HEK293 (cell line): ENCODE data around the gene CTIF.
A peak's percentile ranks its signal among the peaks of the same experiment; 100 is the strongest.

ENCODE experiments used
- CTCF ChIA-PET: fragments of 350-600 bp; formaldehyde crosslinking; extraction: SDS; loops from one replicate; lab custom pipeline; 2021; ENCODE audit warnings: antibody characterized with exemption; lab: Yijun Ruan, JAX
- POLR2A ChIA-PET: fragments of 300-600 bp; formaldehyde crosslinking; extraction: SDS; loops from one replicate; lab custom pipeline; 2020; ENCODE audit warnings: antibody characterized with exemption, inconsistent platforms; lab: Yijun Ruan, JAX
- H3K27ac ChIP-seq: fragments of 200-500 bp; sonication (Bioruptor generic); 2 replicates; pipeline ENCODE4 v1.5.1; 2014; ENCODE audit warnings: low read depth, low read length, control low read depth, inconsistent platforms; ENCODE audit errors: extremely low read depth
- H3K36me3 ChIP-seq, 2 experiments: fragments of 200-500 bp in 1 of 2; sonication (Bioruptor generic) in 1 of 2; 1 replicate in 1 of 2; 2 replicates in 1 of 2; pipeline ENCODE4 v1.5.1; 2014 to 2017; ENCODE audit warnings: inconsistent platforms in 2 of 2, low read length in 2 of 2; ENCODE audit not compliant: control insufficient read depth in 2 of 2, insufficient read depth in 1 of 2
- H3K4me1 ChIP-seq: fragments of 200-500 bp; sonication (Bioruptor generic); 2 replicates; pipeline ENCODE4 v1.5.1; 2014; ENCODE audit warnings: mild to moderate bottlenecking, low read length, inconsistent platforms; ENCODE audit not compliant: control insufficient read depth, insufficient read depth
- H3K4me3 ChIP-seq: 2 replicates; pipeline ENCODE4 v1.5.1; 2011; ENCODE audit warnings: low read depth, mild to moderate bottlenecking, control low read depth, low read length, moderate library complexity
- H3K9me3 ChIP-seq: fragments of 200-500 bp; sonication (Bioruptor generic); 2 replicates; pipeline ENCODE4 v1.5.1; 2014; ENCODE audit warnings: low read depth, low read length, inconsistent platforms; ENCODE audit not compliant: control insufficient read depth, insufficient read depth
- RBAK ChIP-seq: fragments of 450-650 bp; formaldehyde crosslinking; IDR thresholded peaks from 2 replicates; pipeline ENCODE4 v1.5.1; 2016; ENCODE audit warnings: missing biosample characterization, missing genetic modification characterization
- SCRT1 ChIP-seq: fragments of 450-650 bp; formaldehyde crosslinking; IDR thresholded peaks from 2 replicates; pipeline ENCODE4 v1.5.1; 2016; ENCODE audit warnings: missing biosample characterization, missing genetic modification characterization, borderline replicate concordance
- WT1 ChIP-seq: fragments of 450-650 bp; formaldehyde crosslinking; IDR thresholded peaks from 2 replicates; pipeline ENCODE4 v1.5.1; 2016; ENCODE audit warnings: missing biosample characterization, missing genetic modification characterization
- ZFP69B ChIP-seq: fragments of 450-650 bp; formaldehyde crosslinking; IDR thresholded peaks from 2 replicates; pipeline ENCODE4 v1.5.1; 2016; ENCODE audit warnings: missing biosample characterization, missing genetic modification characterization
- ZNF132 ChIP-seq: fragments of 450-650 bp; formaldehyde crosslinking; IDR thresholded peaks from 2 replicates; pipeline ENCODE4 v1.5.1; 2017; ENCODE audit warnings: missing biosample characterization, missing genetic modification characterization, borderline replicate concordance
- ZNF175 ChIP-seq: fragments of 450-650 bp; formaldehyde crosslinking; IDR thresholded peaks from 2 replicates; pipeline ENCODE4 v1.5.1; 2016; ENCODE audit warnings: missing biosample characterization, missing genetic modification characterization
- ZNF335 ChIP-seq: fragments of 450-650 bp; formaldehyde crosslinking; conservative IDR thresholded peaks from 2 replicates; pipeline ENCODE4 v1.5.1; 2016; ENCODE audit warnings: missing biosample characterization, missing genetic modification characterization
- ZNF561 ChIP-seq: fragments of 450-650 bp; IDR thresholded peaks from 2 replicates; pipeline ENCODE4 v1.5.1; 2018; ENCODE audit warnings: missing biosample characterization, missing genetic modification characterization, borderline replicate concordance
- ZNF596 ChIP-seq: fragments of 450-650 bp; IDR thresholded peaks from 2 replicates; pipeline ENCODE4 v1.5.0; 2018; ENCODE audit warnings: missing biosample characterization, mild to moderate bottlenecking, missing genetic modification characterization, moderate library complexity
- ZNF707 ChIP-seq: fragments of 450-650 bp; formaldehyde crosslinking; IDR thresholded peaks from 2 replicates; pipeline ENCODE4 v1.5.1; 2016; ENCODE audit warnings: missing biosample characterization, missing genetic modification characterization
- ZNF792 ChIP-seq: fragments of 450-650 bp; formaldehyde crosslinking; IDR thresholded peaks from 2 replicates; pipeline ENCODE4 v1.5.1; 2016; ENCODE audit warnings: missing biosample characterization, missing genetic modification characterization
- TF ChIP-seq, protein P1 (sequence below): fragments of 450-650 bp; formaldehyde crosslinking; IDR thresholded peaks from 2 replicates; pipeline ENCODE4 v1.5.1; 2016; ENCODE audit warnings: missing biosample characterization, missing genetic modification characterization
- TF ChIP-seq, protein P2 (sequence below): fragments of 450-650 bp; formaldehyde crosslinking; IDR thresholded peaks from 2 replicates; pipeline ENCODE4 v1.5.0; 2017; ENCODE audit warnings: missing biosample characterization, missing genetic modification characterization, borderline replicate concordance
- TF ChIP-seq, protein P3 (sequence below): fragments of 450-650 bp; formaldehyde crosslinking; IDR thresholded peaks from 2 replicates; pipeline ENCODE4 v1.5.1; 2016; ENCODE audit warnings: missing biosample characterization, missing genetic modification characterization
- TF ChIP-seq, protein P4 (sequence below): fragments of 450-650 bp; formaldehyde crosslinking; IDR thresholded peaks from 2 replicates; pipeline ENCODE4 v1.5.1; 2016; ENCODE audit warnings: missing biosample characterization, missing genetic modification characterization

The CTIF gene

DNA sequence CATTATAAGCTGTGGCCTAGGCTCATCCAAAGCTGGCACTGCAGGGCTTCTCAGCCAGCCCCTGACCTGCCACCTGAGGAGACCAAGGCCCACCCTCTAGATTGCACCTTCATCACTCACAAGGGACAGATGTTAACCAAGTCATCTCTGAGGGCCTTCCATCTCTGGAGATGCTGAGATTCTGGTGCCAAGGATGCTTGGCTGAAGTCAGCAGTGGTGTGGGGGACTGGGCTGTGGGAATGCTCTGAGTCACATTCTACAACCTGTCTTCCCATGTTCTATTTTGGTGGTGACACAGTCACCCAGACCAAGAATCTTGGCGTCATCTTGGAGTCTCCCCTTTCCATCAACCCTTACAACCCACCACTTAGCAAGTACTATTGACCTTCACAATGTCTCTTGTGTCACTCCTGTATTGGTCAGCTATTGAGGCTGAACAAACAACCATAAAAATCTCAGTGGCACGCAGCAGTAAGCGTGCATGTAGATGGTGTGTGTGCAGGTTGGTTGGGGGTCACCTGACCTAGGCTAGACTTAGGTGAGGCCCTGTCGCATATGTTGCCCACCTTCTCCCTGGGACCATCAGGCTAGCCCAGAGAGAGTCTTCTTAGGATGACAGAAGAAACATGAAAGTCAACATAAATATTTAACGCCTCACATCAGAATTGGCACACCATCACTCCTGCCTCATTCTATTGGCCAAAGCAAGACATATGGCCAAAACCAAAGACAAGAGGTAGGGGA lies 276.9 kb downstream of the CTIF start:
- TF ChIP-seq ZNF561 (no peak), RBAK (tag by site-specific recombination) (no peak), ZNF335 (tag by site-specific recombination) (no peak), ZNF792 (tag by site-specific recombination) (no peak), ZNF132 (tag by site-specific recombination) (no peak), ZNF596 (no peak), ZNF707 (no peak), ZNF175 (no peak), SCRT1 (tag by site-specific recombination) (no peak), ZFP69B (tag by site-specific recombination) (no peak)
- TF ChIP-seq, protein P1, sequence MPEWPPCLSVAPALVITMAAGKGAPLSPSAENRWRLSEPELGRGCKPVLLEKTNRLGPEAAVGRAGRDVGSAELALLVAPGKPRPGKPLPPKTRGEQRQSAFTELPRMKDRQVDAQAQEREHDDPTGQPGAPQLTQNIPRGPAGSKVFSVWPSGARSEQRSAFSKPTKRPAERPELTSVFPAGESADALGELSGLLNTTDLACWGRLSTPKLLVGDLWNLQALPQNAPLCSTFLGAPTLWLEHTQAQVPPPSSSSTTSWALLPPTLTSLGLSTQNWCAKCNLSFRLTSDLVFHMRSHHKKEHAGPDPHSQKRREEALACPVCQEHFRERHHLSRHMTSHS (tag by site-specific recombination): no peak
- TF ChIP-seq, protein P2, sequence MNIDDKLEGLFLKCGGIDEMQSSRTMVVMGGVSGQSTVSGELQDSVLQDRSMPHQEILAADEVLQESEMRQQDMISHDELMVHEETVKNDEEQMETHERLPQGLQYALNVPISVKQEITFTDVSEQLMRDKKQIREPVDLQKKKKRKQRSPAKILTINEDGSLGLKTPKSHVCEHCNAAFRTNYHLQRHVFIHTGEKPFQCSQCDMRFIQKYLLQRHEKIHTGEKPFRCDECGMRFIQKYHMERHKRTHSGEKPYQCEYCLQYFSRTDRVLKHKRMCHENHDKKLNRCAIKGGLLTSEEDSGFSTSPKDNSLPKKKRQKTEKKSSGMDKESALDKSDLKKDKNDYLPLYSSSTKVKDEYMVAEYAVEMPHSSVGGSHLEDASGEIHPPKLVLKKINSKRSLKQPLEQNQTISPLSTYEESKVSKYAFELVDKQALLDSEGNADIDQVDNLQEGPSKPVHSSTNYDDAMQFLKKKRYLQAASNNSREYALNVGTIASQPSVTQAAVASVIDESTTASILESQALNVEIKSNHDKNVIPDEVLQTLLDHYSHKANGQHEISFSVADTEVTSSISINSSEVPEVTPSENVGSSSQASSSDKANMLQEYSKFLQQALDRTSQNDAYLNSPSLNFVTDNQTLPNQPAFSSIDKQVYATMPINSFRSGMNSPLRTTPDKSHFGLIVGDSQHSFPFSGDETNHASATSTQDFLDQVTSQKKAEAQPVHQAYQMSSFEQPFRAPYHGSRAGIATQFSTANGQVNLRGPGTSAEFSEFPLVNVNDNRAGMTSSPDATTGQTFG (tag by site-specific recombination): no peak
- TF ChIP-seq, protein P3, sequence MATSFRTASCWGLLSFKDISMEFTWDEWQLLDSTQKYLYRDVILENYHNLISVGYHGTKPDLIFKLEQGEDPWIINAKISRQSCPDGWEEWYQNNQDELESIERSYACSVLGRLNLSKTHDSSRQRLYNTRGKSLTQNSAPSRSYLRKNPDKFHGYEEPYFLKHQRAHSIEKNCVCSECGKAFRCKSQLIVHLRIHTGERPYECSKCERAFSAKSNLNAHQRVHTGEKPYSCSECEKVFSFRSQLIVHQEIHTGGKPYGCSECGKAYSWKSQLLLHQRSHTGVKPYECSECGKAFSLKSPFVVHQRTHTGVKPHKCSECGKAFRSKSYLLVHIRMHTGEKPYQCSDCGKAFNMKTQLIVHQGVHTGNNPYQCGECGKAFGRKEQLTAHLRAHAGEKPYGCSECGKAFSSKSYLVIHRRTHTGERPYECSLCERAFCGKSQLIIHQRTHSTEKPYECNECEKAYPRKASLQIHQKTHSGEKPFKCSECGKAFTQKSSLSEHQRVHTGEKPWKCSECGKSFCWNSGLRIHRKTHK (tag by site-specific recombination): no peak
- H3K4me3 ChIP-seq: no peak overlapping the region
- H3K27ac ChIP-seq: no peak overlapping the region
- H3K4me1 ChIP-seq: peaks cover 2% of the 10 kb centered on the region; the same call in 1 of the 2 replicates
- H3K36me3 ChIP-seq: no peaks in the 10 kb centered on the region; a peak in 1 of 3 replicates
- CTCF ChIA-PET: interaction anchor here (0.6 to 1.6 kb wide), 4 partner anchors 38 to 1239 kb away, joined by 3 to 4 read pairs (median 3); no protein-coding TSS in a partner anchor
- POLR2A ChIA-PET: interaction anchor here (1.7 kb wide), 1 partner anchor 13 kb away, joined by 7 read pairs; no protein-coding TSS in a partner anchor
- no peaks in the 10 kb centered on the region for H3K9me3 ChIP-seq

DNA sequence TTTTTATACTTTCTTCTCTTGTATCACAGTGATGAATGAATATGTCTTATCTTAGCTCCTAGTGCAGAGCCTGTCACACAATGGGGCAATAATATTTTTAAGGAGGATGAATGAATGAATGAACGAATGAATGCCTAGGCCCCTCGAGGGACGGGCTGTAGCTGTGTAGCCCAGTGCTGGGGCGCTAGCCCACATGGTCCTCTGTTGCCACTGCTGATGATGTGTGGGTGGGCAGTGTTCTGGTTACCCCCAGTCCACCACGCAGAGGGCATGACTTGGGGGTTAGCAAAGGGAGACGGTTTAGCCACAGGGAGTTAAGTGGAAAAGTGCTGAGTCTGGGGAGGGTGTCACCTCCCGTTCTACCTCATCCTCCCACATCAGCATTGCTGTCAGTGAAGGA lies 277.7 kb downstream of the CTIF start:
- H3K9me3 ChIP-seq: no peaks in the 10 kb centered on the region
- H3K4me3 ChIP-seq: no peak overlapping the region
- peaks cover 2% of the 10 kb centered on the region; the same call in 1 of the 2 replicates for H3K4me1 ChIP-seq
- TF ChIP-seq WT1 (tag by site-specific recombination): peak; percentile 71
- TF ChIP-seq, protein P4, sequence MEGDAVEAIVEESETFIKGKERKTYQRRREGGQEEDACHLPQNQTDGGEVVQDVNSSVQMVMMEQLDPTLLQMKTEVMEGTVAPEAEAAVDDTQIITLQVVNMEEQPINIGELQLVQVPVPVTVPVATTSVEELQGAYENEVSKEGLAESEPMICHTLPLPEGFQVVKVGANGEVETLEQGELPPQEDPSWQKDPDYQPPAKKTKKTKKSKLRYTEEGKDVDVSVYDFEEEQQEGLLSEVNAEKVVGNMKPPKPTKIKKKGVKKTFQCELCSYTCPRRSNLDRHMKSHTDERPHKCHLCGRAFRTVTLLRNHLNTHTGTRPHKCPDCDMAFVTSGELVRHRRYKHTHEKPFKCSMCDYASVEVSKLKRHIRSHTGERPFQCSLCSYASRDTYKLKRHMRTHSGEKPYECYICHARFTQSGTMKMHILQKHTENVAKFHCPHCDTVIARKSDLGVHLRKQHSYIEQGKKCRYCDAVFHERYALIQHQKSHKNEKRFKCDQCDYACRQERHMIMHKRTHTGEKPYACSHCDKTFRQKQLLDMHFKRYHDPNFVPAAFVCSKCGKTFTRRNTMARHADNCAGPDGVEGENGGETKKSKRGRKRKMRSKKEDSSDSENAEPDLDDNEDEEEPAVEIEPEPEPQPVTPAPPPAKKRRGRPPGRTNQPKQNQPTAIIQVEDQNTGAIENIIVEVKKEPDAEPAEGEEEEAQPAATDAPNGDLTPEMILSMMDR (tag by site-specific recombination): no peak
- no peak overlapping the region for H3K27ac ChIP-seq
- CTCF ChIA-PET: interaction anchor here (0.8 to 1.6 kb wide), 3 partner anchors 17 to 450 kb away, joined by 3 read pairs; no protein-coding TSS in a partner anchor
- H3K36me3 ChIP-seq: no peaks in the 10 kb centered on the region; a peak in 1 of 3 replicates
- POLR2A ChIA-PET: interaction anchor here (1.7 kb wide), 1 partner anchor 12 kb away, joined by 7 read pairs; no protein-coding TSS in a partner anchor
